AG09319 (cell line): ENCODE results near the gene PVRIG.
"Not testable (repeated sequence)": the region's sequence is repeated elsewhere in the genome, so short reads cannot be mapped to it uniquely, and the experiment has no call there.

Experiments
- DNase-seq: peaks from one replicate; pipeline ENCODE4 v3.0.0-alpha.2; 2010; ENCODE audit warnings: low read depth; ENCODE audit errors: extremely low read depth
- CTCF ChIP-seq: IDR thresholded peaks from 2 replicates; pipeline ENCODE4 v1.5.1; 2011; ENCODE audit warnings: low read depth, mild to moderate bottlenecking, inconsistent platforms, low read length, moderate library complexity

Gene PVRIG

GRCh38 chr7:100217934-100218333, 1.8 kb upstream of the PVRIG start:
- peak; percentile 44 for TF ChIP-seq CTCF
- peak; percentile 4 for DNase-seq

- DNase-seq: no peak
- no peak for TF ChIP-seq CTCF
Observed at GRCh38 chr7:100219271-100219737, 445 bp upstream of the PVRIG start.

- TF ChIP-seq CTCF: no peak
- no peak for DNase-seq
Observed at GRCh38 chr7:100220586-100221230, 959 bp downstream of the PVRIG start.

DNA sequence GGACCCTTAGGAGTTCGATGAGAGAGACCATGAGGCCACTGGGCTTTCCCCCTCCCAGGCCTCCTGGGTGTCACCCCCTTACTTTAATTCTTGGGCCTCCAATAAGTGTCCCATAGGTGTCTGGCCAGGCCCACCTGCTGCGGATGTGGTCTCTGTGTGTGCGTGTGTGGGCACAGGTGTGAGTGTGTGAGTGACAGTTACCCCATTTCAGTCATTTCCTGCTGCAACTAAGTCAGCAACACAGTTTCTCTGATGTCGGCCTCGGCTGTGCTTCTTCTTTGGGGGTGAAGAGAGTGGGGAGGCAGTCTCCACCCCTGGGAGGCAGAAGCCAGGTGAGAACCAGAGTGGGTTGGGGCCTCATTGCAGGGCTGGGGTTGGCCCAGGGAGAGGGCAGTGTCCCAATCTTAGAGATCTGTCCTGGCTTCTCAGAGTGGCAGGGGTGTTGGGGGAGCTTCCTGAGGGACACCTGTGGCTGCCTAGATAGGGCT, 1.5 kb downstream of the PVRIG start:
- no peak for TF ChIP-seq CTCF
- DNase-seq: no peak

- no peak for DNase-seq
- no peak for TF ChIP-seq CTCF
Observed at GRCh38 chr7:100221767-100222444, 2.2 kb downstream of the PVRIG start.

DNA sequence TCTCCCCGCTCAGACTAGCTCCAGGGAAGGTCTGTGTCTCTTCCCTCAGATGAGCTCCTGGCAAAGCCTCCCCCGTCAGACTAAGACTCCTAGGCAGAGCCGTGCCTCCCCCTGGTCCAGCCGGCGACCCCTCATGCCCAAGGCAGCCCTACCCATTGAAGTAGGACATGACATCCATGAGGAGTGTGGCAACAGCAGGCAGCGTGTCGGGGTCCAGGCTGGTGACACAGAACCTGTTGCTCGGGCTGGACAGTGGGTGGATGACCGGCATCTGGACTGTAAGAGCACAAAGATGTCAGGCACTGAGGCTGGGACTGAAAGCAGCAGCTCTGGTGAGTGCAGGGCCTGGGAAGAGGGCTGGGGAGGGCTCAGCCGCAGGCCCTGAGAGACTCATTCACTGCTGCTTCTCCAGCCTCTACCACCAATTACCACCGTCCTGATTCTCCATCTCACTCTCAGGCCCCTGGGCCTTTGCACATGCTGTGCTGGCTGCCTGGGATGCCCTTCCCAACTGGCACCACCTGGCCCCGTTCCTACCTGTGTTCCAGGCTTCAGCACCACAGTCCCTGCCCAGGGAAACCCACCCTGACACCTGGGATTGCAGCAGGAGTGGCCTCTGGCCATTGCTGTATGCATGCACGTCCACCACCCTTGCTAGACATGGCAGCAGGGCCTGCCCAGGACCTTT, 2.8 kb downstream of the PVRIG start:
- TF ChIP-seq CTCF: no peak
- DNase-seq: no peak

GRCh38 chr7:100223376-100223927, 3.7 kb downstream of the PVRIG start:
- DNase-seq: not testable (repeated sequence)

DNA sequence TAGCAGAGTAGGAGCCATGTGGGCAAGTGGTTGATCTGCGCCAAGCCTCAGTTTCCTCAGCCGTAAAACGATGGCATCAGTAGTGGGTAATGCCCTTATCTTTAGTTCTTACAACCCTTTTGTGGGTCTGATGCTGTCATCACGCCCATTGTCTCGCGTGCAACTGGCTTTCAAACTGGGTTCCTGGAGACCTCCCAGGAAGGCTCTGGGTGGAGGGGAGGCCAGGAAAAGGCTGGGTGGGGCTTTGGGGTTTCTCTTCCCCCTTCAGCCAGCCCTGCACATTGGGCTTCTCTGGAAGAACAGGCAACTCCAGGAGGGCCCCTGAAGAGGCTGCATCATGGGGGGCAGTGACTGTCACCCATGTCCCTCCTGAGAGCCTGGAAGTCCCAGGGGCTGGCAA, 5.1 kb downstream of the PVRIG start:
- not testable (repeated sequence) for DNase-seq

GRCh38 chr7:100234660-100235317, 15.0 kb downstream of the PVRIG start:
- DNase-seq: not testable (repeated sequence)

GRCh38 chr7:100239975-100240374, 20.2 kb downstream of the PVRIG start:
- not testable (repeated sequence) for DNase-seq

DNA sequence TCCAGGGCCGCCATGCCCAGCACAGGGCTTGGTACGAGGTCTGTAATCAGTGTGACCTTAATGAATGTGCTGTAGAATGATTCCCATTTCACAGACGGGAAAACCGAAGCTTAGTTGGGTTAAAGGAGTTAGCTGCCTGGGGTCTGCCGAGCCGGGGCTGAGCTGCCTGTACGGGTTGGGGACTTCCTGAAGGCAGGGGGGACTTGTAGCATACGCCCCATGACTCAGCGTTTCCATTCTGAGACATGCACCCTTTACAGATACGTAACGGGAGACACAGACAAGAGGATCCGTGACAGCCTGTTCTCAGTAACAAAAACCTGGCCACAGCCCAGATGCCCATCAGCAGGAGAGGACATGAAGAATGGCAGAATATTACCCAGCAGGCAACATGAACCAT, 23.6 kb downstream of the PVRIG start:
- not testable (repeated sequence) for DNase-seq
